OCI-LY3 (cell line): Measurements from ENCODE around the gene ZSCAN18.
"Not testable (repeated sequence)": the region's sequence is repeated elsewhere in the genome, so short reads cannot be mapped to it uniquely, and the experiment has no call there.

Experiments
- EZH2phosphoT487 ChIP-seq: fragments of 200-600 bp; shearing (Covaris generic); IDR thresholded peaks from 2 replicates; pipeline ENCODE4 v1.6.1; 2018; ENCODE audit warnings: antibody characterized with exemption, mixed run types, low read depth
- TF ChIP-seq, protein P1 (sequence below): fragments of 200-600, 300-600 bp; sonication (generic); IDR thresholded peaks from 2 replicates; pipeline ENCODE4 v1.5.1; 2014; ENCODE audit warnings: antibody characterized with exemption, low read length, low read depth

DNA sequence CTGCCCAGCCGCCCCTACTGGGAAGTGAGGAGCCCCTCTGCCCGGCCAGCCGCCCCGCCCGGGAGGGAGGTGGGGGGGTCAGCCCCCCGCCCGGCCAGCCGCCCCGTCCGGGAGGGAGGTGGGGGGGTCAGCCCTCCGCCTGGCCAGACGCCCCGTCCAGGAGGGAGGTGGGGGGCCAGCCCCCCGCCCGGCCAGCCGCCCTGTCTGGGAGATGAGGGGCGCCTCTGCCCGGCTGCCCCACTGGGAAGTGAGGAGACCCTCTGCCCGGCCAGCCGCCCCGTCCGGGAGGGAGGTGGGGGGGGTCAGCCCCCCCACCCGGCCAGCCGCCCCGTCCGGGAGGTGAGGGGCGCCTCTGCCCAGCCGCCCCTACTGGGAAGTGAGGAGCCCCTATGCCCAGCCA is 49.4 kb upstream of the ZSCAN18 start:
- TF ChIP-seq, protein P1, sequence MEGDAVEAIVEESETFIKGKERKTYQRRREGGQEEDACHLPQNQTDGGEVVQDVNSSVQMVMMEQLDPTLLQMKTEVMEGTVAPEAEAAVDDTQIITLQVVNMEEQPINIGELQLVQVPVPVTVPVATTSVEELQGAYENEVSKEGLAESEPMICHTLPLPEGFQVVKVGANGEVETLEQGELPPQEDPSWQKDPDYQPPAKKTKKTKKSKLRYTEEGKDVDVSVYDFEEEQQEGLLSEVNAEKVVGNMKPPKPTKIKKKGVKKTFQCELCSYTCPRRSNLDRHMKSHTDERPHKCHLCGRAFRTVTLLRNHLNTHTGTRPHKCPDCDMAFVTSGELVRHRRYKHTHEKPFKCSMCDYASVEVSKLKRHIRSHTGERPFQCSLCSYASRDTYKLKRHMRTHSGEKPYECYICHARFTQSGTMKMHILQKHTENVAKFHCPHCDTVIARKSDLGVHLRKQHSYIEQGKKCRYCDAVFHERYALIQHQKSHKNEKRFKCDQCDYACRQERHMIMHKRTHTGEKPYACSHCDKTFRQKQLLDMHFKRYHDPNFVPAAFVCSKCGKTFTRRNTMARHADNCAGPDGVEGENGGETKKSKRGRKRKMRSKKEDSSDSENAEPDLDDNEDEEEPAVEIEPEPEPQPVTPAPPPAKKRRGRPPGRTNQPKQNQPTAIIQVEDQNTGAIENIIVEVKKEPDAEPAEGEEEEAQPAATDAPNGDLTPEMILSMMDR = not testable (repeated sequence)
- not testable (repeated sequence) for TF ChIP-seq EZH2phosphoT487
